Fibroblast of villous mesenchyme (primary cell): ENCODE results near the gene OSBP2. TPM values are rescaled to one million over a fixed set of nuclear protein-coding genes. Genes with fewer than 3 reads are reported as not detected.

Source experiments
- DNase-seq: peaks from one replicate; pipeline ENCODE4 v3.0.0-alpha.2; 2010; ENCODE audit warnings: low read depth
- H3K4me3 ChIP-seq: 2 replicates; pipeline ENCODE4 v1.5.1; 2011; ENCODE audit warnings: low read depth, mild to moderate bottlenecking, low read length
- total RNA-seq: library from RNA; depleted of rRNA; stranded (reverse); fragments of >200 nt; gene quantifications from 2 replicates; pipeline ENCODE4 v1.2.3, GENCODE V29; 2012
- TF ChIP-seq, protein P1 (sequence below): IDR thresholded peaks from 2 replicates; pipeline ENCODE4 v1.5.1; 2012; ENCODE audit warnings: low read depth, mild to moderate bottlenecking, low read length; ENCODE audit not compliant: insufficient read depth

Gene OSBP2
- total RNA-seq, 1 donor: 0.43 TPM

DNA sequence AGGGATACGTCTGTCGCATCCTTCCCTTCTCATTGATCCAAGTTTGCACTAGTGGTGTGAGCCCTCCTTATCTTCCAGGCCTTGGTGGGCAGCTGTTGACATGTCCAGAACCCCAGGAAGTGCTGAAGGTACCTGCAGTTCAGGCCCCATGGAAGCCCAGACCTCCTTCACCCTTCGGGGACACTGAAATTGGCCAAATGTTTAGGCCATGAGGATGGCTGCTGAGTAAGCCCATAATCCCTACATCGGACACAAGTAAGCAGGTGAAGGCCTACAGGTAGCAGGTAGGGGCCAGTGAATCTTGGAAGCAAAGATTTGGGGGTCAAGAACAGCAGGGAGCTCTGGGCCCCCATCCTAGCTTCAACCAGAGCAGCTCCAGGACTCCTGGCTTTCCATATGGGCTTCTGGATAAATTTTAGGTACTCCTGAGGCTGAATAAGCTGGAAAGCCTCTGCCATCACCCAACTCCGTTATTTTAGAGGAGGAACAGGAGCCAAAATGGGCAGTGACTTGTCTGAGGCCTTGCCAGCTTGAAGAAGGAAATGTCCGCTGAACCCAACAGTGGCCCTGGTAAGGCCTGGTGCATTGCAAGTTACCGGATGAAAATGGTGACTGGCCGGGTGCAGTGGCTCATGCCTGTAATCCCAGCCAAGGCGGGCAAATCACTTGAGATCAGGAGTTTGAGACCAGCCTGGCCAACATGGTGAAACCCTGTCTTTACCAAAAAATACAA lies 228.7 kb downstream of the OSBP2 start:
- no peak for DNase-seq
- H3K4me3 ChIP-seq: no peak overlapping the region
- TF ChIP-seq, protein P1, sequence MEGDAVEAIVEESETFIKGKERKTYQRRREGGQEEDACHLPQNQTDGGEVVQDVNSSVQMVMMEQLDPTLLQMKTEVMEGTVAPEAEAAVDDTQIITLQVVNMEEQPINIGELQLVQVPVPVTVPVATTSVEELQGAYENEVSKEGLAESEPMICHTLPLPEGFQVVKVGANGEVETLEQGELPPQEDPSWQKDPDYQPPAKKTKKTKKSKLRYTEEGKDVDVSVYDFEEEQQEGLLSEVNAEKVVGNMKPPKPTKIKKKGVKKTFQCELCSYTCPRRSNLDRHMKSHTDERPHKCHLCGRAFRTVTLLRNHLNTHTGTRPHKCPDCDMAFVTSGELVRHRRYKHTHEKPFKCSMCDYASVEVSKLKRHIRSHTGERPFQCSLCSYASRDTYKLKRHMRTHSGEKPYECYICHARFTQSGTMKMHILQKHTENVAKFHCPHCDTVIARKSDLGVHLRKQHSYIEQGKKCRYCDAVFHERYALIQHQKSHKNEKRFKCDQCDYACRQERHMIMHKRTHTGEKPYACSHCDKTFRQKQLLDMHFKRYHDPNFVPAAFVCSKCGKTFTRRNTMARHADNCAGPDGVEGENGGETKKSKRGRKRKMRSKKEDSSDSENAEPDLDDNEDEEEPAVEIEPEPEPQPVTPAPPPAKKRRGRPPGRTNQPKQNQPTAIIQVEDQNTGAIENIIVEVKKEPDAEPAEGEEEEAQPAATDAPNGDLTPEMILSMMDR: no peak

DNA sequence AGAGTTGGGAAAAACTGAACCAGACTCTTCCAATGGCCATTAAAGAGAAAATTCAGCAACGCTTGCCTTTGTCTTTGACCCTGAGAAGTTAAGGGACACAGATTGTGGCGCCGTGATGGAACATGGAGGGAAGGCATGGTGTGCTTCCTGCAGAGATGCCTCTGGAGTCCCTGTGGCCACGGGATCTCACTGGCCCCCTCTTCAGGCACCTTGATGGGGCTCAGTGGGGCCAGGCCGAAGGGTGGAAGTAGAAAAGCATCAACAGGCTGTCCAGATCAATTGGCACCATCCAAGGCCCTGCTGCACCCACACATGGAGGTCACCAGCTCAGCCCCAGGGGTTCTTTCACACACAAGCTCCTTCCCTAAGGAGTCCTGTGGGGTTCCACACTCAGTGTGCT lies 231.0 kb downstream of the OSBP2 start:
- DNase-seq: no peak

DNA sequence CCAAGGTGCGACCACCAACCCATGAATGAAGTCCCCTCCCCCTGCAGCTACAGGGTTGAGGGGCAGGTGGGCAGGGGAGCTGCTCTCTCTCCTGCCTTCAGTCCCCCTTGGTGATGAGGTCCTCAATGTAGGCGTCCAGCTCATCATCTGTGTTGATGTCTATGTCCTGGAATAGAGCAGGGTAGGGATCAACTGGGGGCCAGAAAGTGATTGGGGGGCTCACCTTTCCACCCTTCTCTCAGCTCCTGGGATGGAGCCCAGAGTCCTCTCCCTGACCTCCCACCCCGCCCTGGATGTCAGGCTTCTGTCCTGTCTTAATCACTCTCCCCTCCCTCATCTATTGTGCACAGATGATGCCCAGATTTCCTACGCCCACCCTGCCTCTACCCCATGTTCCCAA lies 232.0 kb downstream of the OSBP2 start:
- H3K4me3 ChIP-seq: no peak overlapping the region
- no peak for DNase-seq
- TF ChIP-seq, protein P1: no peak

More for the DNA sequence above, 231.0 kb downstream of the OSBP2 start:
- TF ChIP-seq, protein P1: no peak
- no peak overlapping the region for H3K4me3 ChIP-seq

DNA sequence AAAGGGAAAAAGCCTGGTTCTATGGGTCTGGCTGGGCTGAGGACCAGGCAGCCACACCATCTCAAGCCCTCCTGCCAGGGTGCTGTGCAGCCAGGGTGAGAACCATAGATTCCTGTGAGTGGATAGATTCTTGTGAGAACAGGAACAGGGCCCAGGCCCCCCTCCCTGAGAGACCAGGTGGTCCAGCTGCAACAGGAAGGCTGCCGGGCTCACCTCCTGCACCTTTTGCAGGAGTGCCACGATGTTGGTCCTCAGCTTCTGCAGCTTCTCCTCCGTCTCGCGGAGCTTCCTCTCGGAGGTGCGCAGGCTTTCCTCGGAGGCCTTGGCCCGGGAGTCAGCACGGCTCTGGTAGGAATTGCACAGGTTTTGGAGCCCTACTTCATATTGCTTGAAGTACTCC lies 233.1 kb downstream of the OSBP2 start:
- no peak for DNase-seq
- TF ChIP-seq, protein P1: no peak
- no peak overlapping the region for H3K4me3 ChIP-seq

- H3K4me3 ChIP-seq: no peak overlapping the region
- DNase-seq: no peak
- TF ChIP-seq, protein P1: no peak
Observed at GRCh38 chr22:30928401-30928800, 233.7 kb downstream of the OSBP2 start.

DNA sequence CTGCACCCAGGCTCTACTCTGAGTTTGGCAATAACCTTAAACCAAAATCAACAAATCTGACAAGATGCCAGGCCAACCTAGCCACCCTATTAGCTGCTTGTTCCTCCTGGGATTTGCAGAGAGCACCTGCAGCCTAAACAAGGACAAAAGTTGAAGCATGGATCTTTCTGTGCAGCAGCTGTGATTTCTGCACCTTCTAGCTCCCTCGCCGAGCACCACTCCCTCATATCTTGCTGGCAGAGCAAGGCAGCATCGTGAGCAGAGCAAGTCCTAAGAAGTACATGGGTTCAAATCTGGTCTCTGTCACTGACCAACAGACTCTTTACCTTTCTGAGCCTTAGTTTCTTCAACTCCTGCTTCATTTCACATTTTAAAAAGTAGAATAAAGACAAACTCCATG lies 235.6 kb downstream of the OSBP2 start:
- DNase-seq: no peak
- no peak overlapping the region for H3K4me3 ChIP-seq
- TF ChIP-seq, protein P1: no peak
